Middle frontal gyrus (tissue), 1 donor: Measurements from ENCODE around the gene MS4A1.
"Not testable (repeated sequence)": the region's sequence is repeated elsewhere in the genome, so short reads cannot be mapped to it uniquely, and the experiment has no call there.

Experiments
- DNase-seq: peaks from one replicate; pipeline ENCODE4 v3.0.0-alpha.2; 2015; ENCODE audit warnings: low spot score; ENCODE audit errors: extremely low spot score

MS4A1 gene

DNA sequence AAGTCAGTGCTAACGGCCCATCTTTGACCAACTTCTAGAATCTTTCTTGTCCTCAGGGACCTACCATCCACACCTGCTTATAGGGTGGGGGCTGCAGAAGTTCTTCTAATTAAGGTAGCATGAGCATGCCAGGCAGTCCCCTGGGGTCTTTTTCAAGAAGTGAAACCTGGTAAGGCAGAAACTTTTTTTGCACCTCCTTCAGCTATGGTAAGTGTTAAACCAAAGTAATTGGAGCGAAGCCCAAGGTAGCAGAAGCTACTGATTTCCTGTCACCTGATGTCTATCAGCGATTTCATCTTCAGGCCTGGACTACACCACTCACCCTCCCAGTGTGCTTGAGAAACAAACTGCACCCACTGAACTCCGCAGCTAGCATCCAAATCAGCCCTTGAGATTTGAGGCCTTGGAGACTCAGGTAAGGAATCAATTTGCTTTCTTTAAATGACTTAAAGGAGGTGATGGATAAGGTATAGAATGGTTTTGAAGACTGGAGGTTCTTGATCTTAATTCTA, at the start of gene MS4A1:
TSS of gene MS4A1 (plus strand) at position 317 of the 512 bp plus-strand sequence. CDS start 6,528 bp downstream, outside the sequence.
- DNase-seq, result no peak

DNA sequence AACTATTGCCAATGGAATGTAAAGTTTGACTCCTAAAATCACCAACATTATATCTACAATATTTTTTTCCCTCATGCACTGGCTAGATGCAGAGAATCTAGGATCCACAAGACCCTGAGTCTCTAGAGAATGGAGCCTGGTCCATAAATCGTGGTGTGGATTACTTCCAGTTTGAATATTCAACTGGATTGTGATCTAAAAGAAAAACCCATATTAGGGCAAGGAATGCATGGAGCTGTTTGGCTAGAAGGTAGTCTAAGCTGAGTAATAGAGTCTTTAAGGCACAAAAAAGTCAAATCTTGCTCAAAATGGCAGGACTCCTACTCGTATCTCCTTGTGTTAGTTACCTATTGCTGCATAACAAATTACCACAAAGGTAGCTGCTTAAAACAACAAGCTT, 35.6 kb upstream of the MS4A1 start:
- no peak for DNase-seq

- no peak for DNase-seq
Measured at GRCh38 chr11:60422609-60423008, 33.0 kb upstream of the MS4A1 start.

GRCh38 chr11:60428517-60428916, 27.1 kb upstream of the MS4A1 start:
- no peak for DNase-seq

DNA sequence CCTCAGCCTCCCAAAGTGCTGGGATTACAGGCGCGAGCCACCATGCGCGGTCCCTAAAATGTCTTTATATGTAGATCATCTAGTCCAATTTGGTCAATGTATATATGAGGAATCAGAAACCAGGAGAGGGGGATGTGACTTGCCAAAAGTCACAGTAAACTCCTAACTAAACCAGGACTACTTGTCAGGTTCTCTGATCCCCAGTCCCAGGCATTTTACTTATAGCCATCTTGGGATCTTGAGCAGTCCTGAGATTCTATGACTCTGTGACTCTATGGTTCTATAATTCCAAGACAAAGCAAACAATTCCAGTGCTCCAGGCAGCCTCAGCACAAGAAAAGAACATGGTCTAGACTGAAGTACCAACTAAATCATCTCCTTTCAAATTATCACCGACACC, 26.4 kb upstream of the MS4A1 start, which contains the start of gene MS4A5:
TSS of gene MS4A5 (plus strand) at position 301 of the 400 bp plus-strand sequence. CDS start 103 bp downstream, outside the sequence.
- DNase-seq, result no peak

- DNase-seq, result no peak
Measured at GRCh38 chr11:60431251-60431650, 24.4 kb upstream of the MS4A1 start.

- DNase-seq, result no peak
Measured at GRCh38 chr11:60433401-60433800, 22.2 kb upstream of the MS4A1 start.

GRCh38 chr11:60447070-60447469, 8.6 kb upstream of the MS4A1 start:
- DNase-seq, result no peak

- no peak for DNase-seq
Measured at GRCh38 chr11:60447846-60448245, 7.8 kb upstream of the MS4A1 start.

DNA sequence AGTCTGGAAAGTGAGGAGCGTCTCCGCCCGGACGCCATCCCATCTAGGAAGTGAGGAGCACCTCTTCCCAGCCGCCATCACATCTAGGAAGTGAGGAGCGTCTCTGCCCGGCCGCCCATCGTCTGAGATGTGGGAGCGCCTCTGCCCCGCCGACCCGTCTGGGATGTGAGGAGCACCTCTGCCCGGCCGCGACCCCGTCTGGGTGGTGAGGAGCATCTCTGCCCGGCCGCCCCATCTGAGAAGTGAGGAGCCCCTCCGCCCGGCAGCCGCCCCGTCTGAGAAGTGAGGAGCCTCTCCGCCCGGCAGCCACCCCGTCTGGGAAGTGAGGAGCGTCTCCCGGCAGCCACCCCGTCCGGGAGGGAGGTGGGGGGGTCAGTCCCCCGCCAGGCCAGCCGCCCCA, 4.5 kb upstream of the MS4A1 start:
- not testable (repeated sequence) for DNase-seq

GRCh38 chr11:60454212-60454611, 1.4 kb upstream of the MS4A1 start:
- DNase-seq, result no peak

- no peak for DNase-seq
Measured at GRCh38 chr11:60457576-60457975, 1.9 kb downstream of the MS4A1 start.

GRCh38 chr11:60459345-60459744, 3.7 kb downstream of the MS4A1 start:
- DNase-seq, result no peak

GRCh38 chr11:60468829-60469228, 13.2 kb downstream of the MS4A1 start:
- no peak for DNase-seq

DNA sequence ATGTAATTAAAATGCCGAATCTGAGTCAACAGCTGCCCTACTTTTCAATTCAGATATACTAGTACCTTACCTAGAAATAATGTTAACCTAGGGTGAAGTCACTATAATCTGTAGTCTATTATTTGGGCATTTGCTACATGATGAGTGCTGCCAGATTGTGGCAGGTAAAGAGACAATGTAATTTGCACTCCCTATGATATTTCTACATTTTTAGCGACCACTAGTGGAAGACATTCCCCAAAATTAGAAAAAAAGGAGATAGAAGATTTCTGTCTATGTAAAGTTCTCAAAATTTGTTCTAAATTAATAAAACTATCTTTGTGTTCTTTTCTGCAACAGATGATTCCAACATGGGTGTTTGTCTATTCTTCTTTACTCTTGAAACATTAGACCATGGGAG, 14.1 kb downstream of the MS4A1 start:
- no peak for DNase-seq

DNA sequence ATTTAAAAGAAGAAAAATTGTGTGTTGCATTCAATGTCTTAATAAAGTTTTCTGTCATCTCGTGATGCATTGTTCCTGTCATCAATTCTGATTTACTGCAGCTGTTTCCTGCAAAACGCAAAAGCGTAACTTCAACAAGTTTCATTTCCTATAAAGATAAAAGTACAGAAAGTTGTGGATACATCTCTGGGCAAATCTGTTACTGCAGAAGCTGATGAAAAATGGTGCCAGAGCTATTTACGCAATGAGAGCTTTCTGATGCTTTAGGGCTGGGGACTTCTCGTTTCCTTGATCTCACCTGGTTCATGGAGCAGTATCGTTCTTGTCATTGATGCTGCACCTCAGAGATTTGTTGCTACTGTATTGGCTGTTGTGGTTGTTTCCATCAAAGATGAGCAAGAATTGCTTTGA, 21.4 kb downstream of the MS4A1 start:
- DNase-seq, result no peak

DNA sequence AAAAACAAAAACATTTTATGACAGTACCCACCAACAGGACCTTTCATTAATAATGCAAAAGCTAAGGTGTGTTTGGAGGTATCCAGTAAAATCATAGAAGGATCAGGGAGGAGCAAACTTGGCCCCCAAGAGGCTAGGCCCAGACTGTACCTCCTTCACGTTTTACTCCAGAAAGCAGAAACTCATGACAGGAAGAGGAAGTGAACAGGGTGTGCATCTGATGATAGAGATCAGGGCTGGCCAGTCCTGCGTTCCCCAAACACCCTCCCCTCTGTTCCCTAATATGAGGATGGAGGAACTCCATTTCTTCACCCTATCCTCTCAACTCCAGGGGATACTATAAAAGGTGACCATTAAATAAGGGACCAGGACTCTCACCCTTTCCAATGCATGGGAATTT, 26.7 kb downstream of the MS4A1 start:
- no peak for DNase-seq

- DNase-seq, result no peak
Measured at GRCh38 chr11:60485987-60486386, 30.3 kb downstream of the MS4A1 start.

GRCh38 chr11:60492488-60493009, 36.9 kb downstream of the MS4A1 start, which contains the start of gene MS4A12:
Gene MS4A12, plus strand, starts transcription at chr11:60492778. Its CDS starts 4,541 bp downstream, at chr11:60497319.
- DNase-seq, result no peak

DNA sequence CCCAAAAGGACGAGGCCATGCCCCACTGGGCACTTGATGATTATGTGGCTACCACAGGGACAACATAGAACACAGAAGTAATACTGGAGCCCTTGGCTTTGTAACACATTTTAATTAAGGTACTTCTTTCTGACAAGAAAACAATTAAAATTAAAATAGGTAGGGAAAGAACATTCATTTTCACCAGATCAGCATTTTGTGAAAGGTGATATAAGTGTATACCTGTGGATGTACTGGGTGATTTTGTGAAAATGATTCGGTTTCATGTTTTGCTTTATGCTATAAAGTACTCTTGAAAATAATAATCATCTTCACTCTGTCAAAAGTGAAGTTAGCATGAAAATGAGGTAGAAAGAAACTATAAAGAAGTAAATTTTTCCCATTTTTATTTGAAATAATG, 37.8 kb downstream of the MS4A1 start:
- no peak for DNase-seq

- DNase-seq, result no peak
Measured at GRCh38 chr11:60498399-60498798, 42.8 kb downstream of the MS4A1 start.

- no peak for DNase-seq
Measured at GRCh38 chr11:60498853-60499252, 43.2 kb downstream of the MS4A1 start.

- no peak for DNase-seq
Measured at GRCh38 chr11:60500276-60500910, 44.7 kb downstream of the MS4A1 start.
